Pancreas (tissue), 10 donors: ENCODE measurements around the gene LCN12. TPM values are rescaled to one million over a fixed set of nuclear protein-coding genes. Genes with fewer than 3 reads are reported as not detected.

Source experiments
- ATAC-seq, 4 donors: fragments of 200-7000 bp; cut with Tn5 transposase; one replicate each; pipeline versions ENCODE4 v1.8.0 to v1.9.1; 2020; ENCODE audit warnings: mild to moderate bottlenecking in 4 of 4, moderate library complexity in 4 of 4
- DNase-seq, 6 donors: peaks; one replicate each; pipeline ENCODE4 v3.0.0-alpha.2; 2020
- FAIRE-seq: peaks from 2 replicates; lab custom pipeline; 2012; peaks lifted over from hg19 to GRCh38; lab: Jason Lieb, UNC
- H3K27ac ChIP-seq, 4 donors: fragments of 200-600 bp; sonication (generic); 1 replicate in 3 of 4; 2 replicates in 1 of 4; pipeline versions ENCODE4 v1.5.0 to v1.8.0; 2020
- H3K27me3 ChIP-seq, 4 donors: fragments of 200-600 bp; one replicate each; pipeline ENCODE4 v1.8.0; 2021
- H3K36me3 ChIP-seq, 3 donors: fragments of 200-600 bp; sonication (generic) in 1 of 3; one replicate each; pipeline versions ENCODE4 v1.5.0 to v1.8.0; 2020 to 2021
- H3K4me1 ChIP-seq, 3 donors: fragments of 200-600 bp; one replicate each; pipeline ENCODE4 v1.8.0; 2021
- H3K4me3 ChIP-seq, 4 donors: fragments of 200-600 bp; sonication (generic) in 2 of 4; one replicate each; pipeline versions ENCODE4 v1.5.0 to v1.8.0; 2020 to 2021
- H3K9me3 ChIP-seq, 4 donors: fragments of 200-600 bp; one replicate each; pipeline ENCODE4 v1.8.0; 2021
- WGBS, 2 donors: extraction: QIAGEN DNeasy Blood & Tissue Kit; methylation state at CpG; one replicate each; pipeline ENCODE4 v1.1.7; 2013; 5-methylcytosine and 5-hydroxymethylcytosine counted together
- intact Hi-C, 3 donors: fragments of 100-400 bp; cut with DNase I; formaldehyde crosslinking; loops; one replicate each; pipeline versions ENCODE4 v1.11.1 to v1.14.2; 2022
- polyA plus RNA-seq, 2 donors: library from polyadenylated mRNA; stranded (reverse); fragments of 200-250 nt; gene quantifications; one replicate each; pipeline ENCODE4 v1.2.3, GENCODE V29; 2013
- total RNA-seq, 6 donors: library from RNA; stranded (reverse); fragmentation: NEBNext Ultra II Directional in 4 of 6; extraction: Animal tissue kit (Norgen Biotek cat#: 25700) in 4 of 6; gene quantifications; one replicate each; pipeline versions ENCODE4 v1.2.1 to v1.2.4, GENCODE V29; 2021 to 2023
- TF ChIP-seq, protein P1 (sequence below), 4 donors: fragments of 200-600 bp; sonication (generic) in 3 of 4; IDR thresholded peaks; one replicate each; pipeline versions ENCODE4 v1.5.0 to v1.8.0; 2021; ENCODE audit warnings: antibody characterized with exemption in 4 of 4
- donor health status: healthy with polysubstance abuse.
- donor health status: DM: no; HTN: no; CAD: no; lungs with moderate emphysema.
- donor health status: DM: no; HTN: no; CAD: no.
- donor health status: control.
- donor health status: control.
- donor health status: Bipolar disorder and iron deficiency.
- donor health status: DM: yes; HTN: yes; CAD: no.
- donor health status: DM: no; HTN: no; CAD: no.
- donor health status: DM: no; HTN: no; CAD: no.
- donor health status: DM: yes; HTN: yes; CAD: no.

LCN12 gene
- total and polyA plus RNA-seq, 8 donors = 0.57 to 16.5 (median 3.4) TPM

DNA sequence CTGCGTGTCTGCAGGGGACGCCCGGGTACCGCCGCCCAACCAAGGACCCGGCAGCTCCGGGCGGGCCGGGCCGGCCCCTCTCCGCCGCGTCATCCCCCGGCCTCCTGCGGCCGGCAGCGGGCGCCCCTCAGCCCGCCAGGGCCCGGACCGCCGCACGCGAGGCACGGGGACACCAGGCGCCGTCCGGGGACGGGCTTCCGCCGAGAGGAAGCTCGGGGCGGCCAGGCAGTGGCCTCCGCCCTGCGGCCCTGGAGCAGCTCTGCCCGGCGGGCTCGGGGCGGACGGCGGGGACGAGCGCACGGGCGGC is 7.9 kb upstream of the LCN12 start:
- ATAC-seq (peak; percentile 15 to 52 (median 28)), FAIRE-seq (no peak), DNase-seq (peak in 1 of 6 donors; percentile 87)
- TF ChIP-seq, protein P1, sequence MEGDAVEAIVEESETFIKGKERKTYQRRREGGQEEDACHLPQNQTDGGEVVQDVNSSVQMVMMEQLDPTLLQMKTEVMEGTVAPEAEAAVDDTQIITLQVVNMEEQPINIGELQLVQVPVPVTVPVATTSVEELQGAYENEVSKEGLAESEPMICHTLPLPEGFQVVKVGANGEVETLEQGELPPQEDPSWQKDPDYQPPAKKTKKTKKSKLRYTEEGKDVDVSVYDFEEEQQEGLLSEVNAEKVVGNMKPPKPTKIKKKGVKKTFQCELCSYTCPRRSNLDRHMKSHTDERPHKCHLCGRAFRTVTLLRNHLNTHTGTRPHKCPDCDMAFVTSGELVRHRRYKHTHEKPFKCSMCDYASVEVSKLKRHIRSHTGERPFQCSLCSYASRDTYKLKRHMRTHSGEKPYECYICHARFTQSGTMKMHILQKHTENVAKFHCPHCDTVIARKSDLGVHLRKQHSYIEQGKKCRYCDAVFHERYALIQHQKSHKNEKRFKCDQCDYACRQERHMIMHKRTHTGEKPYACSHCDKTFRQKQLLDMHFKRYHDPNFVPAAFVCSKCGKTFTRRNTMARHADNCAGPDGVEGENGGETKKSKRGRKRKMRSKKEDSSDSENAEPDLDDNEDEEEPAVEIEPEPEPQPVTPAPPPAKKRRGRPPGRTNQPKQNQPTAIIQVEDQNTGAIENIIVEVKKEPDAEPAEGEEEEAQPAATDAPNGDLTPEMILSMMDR (IDR thresholded peaks at IDR 0.05) = no peak
- Histone ChIP-seq H3K9me3 (no peaks in the 10 kb centered on the region), H3K27ac (peak overlapping the region; percentile 35 to 75 (median 69)), H3K4me1 (peaks cover 0 to 8% (median 0%) of the 10 kb centered on the region in 3 donors), H3K36me3 (peaks cover 7 to 31% (median 25%) of the 10 kb centered on the region in 3 donors), H3K4me3 (peak overlapping the region; percentile 85 to 92 (median 88)), H3K27me3 (no peaks in the 10 kb centered on the region)
- intact Hi-C loops = loop anchor here in 1 of 3 donors (10.0 kb wide), 2 partner anchors 99 to 149 kb away; partner anchors contain the start of genes AJM1, CCDC183, PHPT1 and TMEM141
- WGBS, 2 donors = 0% methylated on average over 34 to 45 of the region's 45 CpGs

DNA sequence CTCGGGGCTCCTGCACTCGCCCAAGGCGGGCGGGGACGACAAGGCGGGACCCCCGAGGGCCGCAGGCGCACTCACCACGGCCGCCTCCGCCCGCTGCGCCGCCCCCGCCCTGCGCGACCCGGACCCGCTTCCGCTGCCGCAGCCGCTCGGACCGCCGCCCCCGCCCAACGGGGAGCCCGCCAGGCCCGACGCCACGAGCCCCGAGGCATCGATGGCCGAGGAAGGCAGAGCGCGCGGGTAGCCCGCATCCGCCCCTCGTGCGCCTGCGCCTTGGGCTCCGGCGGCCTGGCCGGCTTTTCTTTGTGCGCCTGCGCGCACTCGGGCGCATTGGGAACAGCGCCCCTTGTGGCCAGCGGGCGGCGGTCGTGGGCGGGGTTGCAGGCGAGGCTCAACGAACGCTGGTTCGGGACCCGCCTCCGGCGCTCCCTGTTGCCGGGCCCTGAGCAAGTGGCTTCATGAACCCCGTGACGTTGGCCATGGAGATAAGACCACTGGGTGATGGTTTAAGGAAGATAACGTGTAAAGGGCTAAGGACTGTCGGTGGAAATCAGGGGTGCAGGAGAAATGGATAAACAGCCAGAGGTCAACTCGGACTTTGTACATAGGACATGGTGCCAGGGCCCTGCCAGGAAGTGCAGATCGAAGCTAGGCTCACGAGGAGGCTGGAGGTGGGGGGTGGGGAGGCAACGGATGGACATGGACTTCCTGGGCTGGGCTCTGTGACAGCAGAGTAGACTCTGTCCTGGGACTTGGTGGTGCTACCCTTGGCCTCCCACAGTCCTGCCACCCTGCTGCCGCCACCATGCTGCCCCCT is 7.3 kb upstream of the LCN12 start, which contains the start of the genes C8G and FBXW5:
Gene C8G (plus strand): TSS at position 725 of the 814 bp plus-strand sequence. CDS start 78 bp downstream, at position 803.
Gene FBXW5 (minus strand): TSS at position 220 of the 814 bp plus-strand sequence. CDS start 655 bp downstream, outside the sequence.
- H3K27me3 ChIP-seq = no peaks in the 10 kb centered on the region
- H3K4me3 ChIP-seq = peak within 1 kb of the TSS; percentile 85 to 92 (median 88)
- no peak for FAIRE-seq
- peaks cover 0 to 10% (median 0%) of the 10 kb centered on the region in 3 donors for H3K4me1 ChIP-seq
- peak; percentile 87 to 88 (median 87) for ATAC-seq
- TF ChIP-seq, protein P1 (IDR thresholded peaks at IDR 0.05) = peak; percentile 98 to 100 (median 99)
- H3K36me3 ChIP-seq = peaks cover 7 to 30% (median 25%) of the 10 kb centered on the region in 3 donors
- DNase-seq = peak; percentile 92 to 99 (median 97)
- H3K27ac ChIP-seq = peak within 1 kb of the TSS; percentile 35 to 75 (median 69)
- H3K9me3 ChIP-seq = no peaks in the 10 kb centered on the region
- intact Hi-C loops = loop anchor here in 1 of 3 donors (5.0 to 10.0 kb wide), 3 partner anchors 93 to 150 kb away; partner anchors contain the start of genes AJM1, CCDC183, PHPT1 and TMEM141
- WGBS, 2 donors = 2 to 4% methylated on average over 44 to 74 of the region's 74 CpGs

DNA sequence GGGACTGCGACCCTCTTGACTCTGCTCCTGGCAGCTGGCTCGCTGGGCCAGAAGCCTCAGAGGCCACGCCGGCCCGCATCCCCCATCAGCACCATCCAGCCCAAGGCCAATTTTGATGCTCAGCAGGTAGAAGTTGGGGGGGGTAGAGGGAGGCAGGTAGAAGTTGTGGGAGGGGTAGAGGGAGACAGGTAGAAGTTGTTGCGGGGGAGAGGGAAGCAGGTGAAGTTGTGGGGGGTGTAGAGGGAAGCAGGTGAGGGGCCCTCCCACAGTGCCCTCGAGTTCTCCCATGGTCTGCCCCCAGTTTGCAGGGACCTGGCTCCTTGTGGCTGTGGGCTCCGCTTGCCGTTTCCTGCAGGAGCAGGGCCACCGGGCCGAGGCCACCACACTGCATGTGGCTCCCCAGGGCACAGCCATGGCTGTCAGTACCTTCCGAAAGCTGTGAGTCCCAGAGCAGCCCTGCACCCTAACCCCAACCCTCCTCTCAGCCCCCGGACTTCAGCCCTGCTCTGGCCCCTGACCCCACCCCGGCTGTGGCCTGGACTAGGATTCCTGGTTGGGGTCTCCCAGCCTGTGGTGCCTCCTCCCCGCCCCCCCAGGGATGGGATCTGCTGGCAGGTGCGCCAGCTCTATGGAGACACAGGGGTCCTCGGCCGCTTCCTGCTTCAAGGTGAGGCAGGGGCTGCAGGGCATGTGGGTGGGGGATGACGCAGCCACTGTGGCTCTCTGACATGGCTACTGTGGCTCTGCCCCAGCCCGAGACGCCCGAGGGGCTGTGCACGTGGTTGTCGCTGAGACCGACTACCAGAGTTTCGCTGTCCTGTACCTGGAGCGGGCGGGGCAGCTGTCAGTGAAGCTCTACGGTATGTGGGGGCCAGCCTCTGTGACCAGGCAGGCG is 6.5 kb upstream of the LCN12 start:
- FAIRE-seq (no peak), ATAC-seq (no peak), DNase-seq (peak in 4 of 6 donors; percentile 37 to 85 (median 57))
- intact Hi-C loops = loop anchor here in 1 of 3 donors (5.0 to 10.0 kb wide), 3 partner anchors 92 to 151 kb away; partner anchors contain the start of genes AJM1, CCDC183, PHPT1 and TMEM141
- no peak overlapping the region for H3K27ac ChIP-seq
- no peaks in the 10 kb centered on the region for H3K9me3 ChIP-seq
- H3K36me3 ChIP-seq = peaks cover 7 to 22% (median 21%) of the 10 kb centered on the region in 3 donors
- H3K27me3 ChIP-seq = no peaks in the 10 kb centered on the region
- TF ChIP-seq, protein P1 (IDR thresholded peaks at IDR 0.05) = no peak
- 88 to 89% methylated on average over 28 to 30 of the region's 30 CpGs for WGBS, 2 donors
- no peak overlapping the region for H3K4me3 ChIP-seq
- peaks cover 0 to 14% (median 0%) of the 10 kb centered on the region in 3 donors for H3K4me1 ChIP-seq

DNA sequence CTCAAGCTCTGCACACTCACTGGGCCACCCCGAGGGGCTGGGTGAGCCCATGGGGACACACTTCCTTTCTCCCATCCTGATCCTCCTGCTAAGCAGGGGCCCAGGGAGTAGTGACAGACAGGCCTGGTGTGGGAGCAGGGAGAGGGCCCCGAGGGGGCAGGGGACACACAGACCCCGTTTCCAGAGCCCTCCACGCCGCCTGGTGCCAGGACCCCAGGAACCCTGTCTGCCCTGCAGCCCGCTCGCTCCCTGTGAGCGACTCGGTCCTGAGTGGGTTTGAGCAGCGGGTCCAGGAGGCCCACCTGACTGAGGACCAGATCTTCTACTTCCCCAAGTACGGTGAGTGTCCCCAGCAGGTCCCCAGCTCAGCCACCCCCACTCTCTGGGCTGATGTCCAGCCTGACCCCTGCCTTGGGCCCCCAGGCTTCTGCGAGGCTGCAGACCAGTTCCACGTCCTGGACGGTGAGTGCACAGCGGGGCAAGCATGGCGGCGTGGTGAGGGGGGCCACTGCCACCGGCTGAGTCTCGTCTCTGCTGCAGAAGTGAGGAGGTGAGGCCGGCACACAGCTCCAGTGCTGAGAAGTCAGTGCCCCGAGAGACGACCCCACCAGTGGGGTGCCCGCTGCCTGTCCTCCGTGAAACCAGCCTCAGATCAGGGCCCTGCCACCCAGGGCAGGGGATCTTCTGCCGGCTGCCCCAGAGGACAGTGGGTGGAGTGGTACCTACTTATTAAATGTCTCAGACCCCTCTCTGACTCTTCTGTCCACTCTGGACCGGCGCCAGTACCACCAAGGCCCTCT is 5.6 kb upstream of the LCN12 start:
- WGBS, 2 donors = 77 to 79% methylated on average over 26 to 27 of the region's 27 CpGs
- Histone ChIP-seq H3K4me1 (peaks cover 0 to 18% (median 0%) of the 10 kb centered on the region in 3 donors), H3K27ac (no peak overlapping the region), H3K9me3 (no peaks in the 10 kb centered on the region), H3K4me3 (no peak overlapping the region), H3K27me3 (no peaks in the 10 kb centered on the region), H3K36me3 (peaks cover 3 to 13% (median 12%) of the 10 kb centered on the region in 3 donors)
- FAIRE-seq = no peak
- peak in 2 of 6 donors; percentile 55 to 85 for DNase-seq
- TF ChIP-seq, protein P1 (IDR thresholded peaks at IDR 0.05) = no peak
- ATAC-seq = no peak
- intact Hi-C loops = loop anchor here in 1 of 3 donors (5.0 to 10.0 kb wide), 3 partner anchors 91 to 152 kb away; partner anchors contain the start of genes AJM1, CCDC183, PHPT1 and TMEM141
